HG02885 (cell line): ENCODE data around the gene ITSN2.

Experiments used
- ATAC-seq: cut with Tn5 transposase; IDR thresholded peaks from one replicate; pipeline ENCODE4 v1.9.1; 2021; ENCODE audit warnings: mild to moderate bottlenecking; ENCODE audit not compliant: unreplicated experiment, poor library complexity

ITSN2 gene

DNA sequence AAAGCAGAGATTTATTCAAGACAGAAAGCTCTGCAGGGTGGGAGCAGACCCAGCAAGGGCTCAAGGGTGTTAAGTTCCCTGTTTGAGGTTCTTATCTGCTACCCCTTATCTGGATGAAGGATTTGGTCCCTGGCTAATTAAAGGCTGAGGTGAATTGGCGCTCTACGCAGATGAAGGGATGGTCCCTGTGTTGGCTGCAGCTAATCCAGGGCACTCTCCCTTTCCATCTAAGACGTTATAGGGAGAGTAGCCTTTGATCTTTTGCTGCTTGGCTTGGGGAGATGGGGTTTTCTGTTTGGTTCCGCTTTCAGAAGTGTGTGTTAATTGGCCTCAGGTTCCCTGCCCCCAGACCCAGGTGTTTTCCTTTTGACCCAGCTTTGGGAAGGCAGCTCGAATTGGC, 168.5 kb downstream of the ITSN2 start:
- ATAC-seq = no peak

DNA sequence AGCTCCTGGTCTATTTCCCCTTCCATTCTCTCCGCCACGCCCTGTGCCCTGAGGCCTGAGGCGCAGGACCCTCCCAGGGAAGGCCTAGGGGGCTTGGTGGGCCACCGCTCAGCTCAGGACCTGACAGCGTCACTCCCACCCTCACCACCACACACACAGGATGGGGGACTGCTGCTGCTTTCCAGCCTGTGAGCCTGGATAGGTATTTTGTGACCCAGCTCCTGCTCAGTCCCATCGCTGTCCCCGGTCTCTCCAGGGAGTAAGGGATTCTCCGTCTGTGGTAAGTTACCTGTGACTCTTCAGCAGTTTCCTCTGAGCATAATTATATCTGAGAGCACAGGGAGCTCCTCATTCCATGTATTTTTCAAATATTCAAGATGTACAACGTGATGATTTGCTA, 169.2 kb downstream of the ITSN2 start:
- no peak for ATAC-seq

DNA sequence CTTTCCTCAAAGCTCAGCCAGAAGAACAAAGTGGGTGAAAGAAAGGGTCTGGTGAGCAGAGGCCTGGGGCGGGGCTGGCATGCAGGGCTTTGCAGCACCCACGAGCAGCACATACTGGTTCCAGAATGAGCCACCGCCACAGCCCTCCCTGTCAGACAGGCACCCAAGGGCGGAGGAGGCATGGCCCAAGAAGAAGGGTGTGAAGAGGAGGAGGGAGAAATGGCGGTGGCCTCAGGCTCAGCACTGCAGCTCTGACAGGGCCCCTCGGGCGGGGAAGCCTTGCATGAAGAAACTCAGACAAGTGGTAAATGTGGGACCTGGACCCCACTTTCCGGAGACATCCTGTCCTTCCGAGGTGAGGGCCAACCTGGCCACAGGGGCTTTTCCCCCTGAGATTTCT, 169.8 kb downstream of the ITSN2 start:
- no peak for ATAC-seq

DNA sequence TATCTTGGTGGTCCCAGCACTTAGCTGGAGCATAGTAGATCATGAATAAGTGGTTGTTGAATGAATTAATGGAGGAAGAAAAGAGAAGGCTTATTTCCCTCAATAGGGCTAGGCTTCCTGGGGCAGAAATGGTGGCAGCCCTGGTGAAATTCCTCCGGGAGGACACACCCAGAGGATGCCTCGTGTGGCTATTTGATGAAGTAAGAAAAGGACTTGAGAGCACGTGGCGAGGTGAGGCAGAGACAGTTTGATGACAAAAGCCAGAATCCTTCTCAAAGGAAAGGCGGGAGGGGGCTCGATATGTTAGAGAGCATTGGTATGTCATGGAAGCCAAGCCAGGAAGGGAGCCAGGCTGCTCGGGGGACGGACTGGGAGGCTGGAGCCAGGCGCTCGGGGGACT, 170.8 kb downstream of the ITSN2 start:
- ATAC-seq = no peak

DNA sequence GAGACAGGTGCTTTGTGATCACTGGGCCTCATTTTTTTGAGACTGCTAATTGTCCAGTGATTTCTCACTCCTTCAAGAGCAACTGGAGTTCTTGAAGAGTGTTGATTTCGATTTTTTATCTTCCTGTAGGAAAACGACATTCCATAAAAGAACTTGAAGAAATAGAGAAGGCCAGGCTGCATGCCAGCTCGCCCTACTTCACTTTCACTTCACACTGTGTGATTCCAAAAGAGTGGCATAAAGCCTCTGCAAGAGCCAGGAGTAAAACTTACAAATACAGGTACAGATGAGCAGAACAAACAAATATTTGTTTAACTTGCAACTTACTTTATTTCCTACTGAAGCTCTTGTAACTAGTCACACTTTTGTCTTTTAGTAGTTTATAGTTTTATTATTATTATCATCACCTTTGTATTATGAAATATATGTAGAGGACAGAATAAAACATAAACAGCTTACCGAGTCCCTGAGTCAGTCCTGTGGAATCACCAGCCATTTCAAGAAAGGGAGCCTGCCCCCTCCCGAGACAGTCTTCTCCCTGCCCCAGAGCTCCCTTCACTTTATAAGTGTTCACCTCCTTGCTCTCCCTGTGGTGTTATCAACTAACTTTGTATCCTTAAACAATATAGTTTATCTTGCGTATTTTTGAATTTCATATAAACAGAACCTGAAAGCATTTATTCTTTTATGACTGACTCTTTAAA, 176.8 kb downstream of the ITSN2 start:
- ATAC-seq = no peak

DNA sequence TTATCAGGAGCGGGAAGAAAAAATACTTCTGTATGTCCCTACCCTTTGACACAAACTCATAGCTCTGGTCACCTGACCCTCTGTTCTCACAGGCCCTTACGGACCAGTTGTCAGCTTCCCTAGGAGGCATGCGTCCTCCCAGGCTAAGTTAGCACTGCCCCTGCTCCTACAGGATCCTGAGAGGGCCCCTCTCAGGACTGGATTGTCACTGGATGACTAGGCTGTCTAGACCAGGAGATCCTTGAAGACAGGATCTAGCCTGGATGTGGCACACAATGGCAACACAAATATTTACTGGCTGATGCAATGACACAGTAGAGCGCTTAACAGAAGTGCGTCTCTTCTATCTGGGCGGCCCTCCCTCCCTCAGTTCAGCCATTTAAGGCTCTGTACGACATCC, 177.8 kb downstream of the ITSN2 start:
- no peak for ATAC-seq

DNA sequence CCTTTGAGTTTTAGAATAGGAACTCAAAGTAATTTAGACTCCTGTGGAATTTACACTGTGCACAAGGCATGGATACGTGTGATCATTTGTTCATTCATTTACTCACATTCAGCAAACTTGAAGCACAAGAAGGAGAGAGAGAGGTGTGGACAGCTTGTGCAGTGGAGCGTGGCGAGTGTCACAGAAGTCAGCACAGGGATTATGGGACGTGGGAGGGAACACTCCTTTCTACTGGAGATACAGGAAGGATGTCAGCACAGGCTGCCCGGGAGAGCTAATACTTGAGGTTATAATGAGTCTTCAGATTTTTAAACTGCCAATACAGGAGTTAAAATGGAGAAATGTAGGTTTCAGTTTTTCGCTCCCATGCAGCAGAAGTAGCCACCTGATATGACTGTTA, 178.5 kb downstream of the ITSN2 start:
- no peak for ATAC-seq

DNA sequence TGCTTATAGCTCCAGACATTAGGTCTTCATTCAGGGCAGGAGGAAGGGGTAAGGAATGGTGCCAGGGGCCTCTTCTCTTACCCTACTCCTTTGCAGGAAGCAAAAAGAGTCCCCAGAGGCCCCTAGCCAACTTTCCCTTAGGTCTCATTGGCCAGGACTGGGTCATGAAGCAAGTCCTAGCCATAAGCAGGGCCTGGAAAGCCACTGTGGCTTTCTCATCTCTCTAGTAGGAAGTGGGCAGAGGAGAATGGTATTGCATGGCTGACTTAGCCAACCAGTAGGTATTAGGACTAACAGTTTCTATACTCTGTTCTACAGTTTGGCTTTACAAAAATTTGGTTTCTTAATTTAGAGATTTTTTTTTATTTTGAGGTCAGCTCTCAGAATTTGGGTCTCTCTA, 180.7 kb downstream of the ITSN2 start:
- ATAC-seq = no peak

DNA sequence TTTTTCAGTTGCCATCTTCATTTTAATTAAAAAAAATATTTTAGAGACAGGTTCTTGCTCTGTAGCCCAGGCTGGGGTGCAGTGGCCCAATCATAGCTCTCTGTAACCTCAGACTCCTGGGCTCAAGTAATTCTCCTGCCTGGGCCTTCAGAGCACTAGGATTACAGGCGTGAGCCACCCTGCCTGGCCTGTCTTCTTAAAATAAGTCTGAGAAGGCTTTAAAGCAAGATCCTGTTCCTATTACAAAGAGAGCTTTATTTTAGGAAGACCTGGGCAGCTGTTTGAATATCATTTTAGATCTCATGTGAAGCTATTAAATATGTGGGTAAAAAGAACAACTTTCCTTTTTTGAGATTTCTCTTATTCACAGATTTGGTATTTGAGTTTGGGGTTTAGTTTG, 184.0 kb downstream of the ITSN2 start:
- no peak for ATAC-seq

DNA sequence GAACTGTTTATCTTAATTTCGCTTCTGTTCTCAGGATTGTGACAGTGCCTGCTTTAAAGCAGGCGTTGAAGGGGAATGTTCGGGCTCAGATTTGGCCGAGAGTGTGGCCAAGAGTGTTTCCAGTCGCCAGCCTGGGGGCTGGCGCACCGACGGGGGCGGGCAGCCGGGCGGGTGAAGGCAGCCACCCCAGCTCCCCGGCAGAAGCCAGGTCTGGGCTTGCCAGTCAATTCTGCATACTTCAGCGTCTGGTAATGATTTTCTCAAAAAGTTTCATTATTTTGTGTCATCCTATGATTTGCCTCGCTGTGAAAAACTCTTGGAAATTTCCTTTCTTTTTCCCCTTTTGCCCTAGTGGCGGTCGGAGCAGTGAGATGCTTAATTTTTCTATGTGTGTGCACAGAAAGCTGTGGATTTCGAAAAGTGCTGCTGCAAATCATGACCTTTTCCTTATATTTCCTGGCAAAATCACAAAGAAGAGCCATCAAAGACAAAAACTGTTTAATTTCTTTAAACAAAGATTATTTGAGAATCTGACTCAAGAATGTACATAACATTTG, 184.6 kb downstream of the ITSN2 start:
- no peak for ATAC-seq

DNA sequence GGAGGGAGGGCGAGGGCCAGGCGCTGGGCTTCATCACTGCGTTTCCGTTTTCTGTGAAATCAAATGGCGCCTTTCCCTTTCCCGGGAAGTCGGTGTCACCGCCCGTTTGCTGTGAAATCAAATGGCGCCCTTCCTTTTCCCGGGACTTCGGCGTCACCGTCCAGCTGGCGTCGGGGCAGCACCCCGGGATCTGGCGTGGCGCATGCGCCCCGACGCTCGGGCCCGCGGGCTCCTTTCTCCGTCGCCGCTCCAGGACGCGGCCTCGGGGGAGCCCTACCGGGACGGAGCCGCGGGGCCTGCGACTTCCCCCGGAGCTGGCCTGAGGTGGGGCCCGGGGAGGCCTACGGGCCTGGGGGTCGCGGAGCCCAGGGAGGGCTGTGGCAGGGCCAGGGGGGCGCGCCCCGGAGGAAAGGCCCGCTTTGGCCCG, 185.5 kb downstream of the ITSN2 start, which contains the start of gene FAM228A:
Gene FAM228A, plus strand, starts transcription at position 203 of the 427 bp plus-strand sequence. CDS start 428 bp downstream, outside the sequence.
- no peak for ATAC-seq

DNA sequence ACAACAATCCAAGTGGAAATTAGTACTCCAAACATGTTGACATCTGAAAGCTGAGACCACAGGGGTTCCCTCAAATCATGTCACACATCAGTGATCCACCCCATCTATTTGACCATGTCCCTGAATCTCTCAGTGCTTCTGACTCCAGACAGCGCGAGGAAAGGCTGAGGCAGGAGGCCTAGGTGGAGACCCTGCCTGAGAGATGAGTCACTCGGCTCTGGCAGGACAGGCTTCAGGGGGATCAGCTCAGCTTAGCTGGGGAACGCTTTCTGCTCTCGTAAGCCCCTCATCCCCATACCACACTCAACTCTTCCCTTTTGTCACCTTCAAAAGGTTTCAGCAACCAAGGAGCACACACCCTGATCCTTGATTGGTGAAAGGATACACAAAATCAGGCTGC, 191.3 kb downstream of the ITSN2 start:
- ATAC-seq = no peak

DNA sequence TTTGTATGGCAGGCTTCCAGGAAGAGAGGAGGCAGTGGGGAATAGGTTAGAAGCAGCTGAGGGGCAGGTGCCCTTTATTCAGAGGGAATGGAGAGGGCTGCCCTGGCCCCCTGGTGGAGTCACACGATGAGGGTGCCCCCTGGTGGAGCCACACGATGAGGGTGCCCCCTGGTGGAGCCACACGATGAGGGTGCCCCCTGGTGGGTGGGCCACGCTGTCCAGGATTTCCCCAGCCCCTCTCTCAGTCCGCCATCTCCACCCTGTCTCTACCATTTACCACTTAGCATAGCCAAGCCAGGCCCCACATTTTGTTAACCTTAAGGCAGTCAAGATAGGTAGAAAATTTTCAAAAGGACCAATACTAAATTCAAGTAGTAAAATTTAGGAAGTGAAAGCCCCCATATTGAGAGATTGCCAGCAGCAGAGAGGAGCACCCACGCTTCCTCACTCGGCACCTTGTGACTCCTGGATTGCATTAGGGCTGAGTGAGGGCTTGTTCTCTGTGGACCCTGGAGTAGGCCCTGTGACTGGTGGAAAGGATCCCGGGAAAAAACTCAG, 195.8 kb downstream of the ITSN2 start:
- peak; percentile 86 for ATAC-seq

DNA sequence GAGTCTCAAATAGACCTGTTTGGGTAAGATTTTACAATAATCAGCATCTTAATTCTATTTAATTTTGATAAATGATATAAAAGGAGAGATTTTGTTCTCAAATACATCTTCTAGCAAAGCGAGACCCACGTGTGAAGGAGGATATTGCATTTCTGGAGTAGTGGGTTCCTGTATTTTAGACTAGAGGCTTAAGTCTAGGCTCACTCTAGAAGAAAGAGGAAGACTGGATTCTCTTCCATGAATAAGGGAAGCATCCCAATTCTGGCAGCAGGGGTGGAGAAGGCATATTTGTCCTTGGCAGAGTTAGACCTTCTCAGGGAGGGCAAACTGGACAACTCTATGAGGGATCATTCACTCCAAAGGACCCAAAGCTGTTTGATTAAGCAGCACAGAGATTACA, 196.7 kb downstream of the ITSN2 start:
- no peak for ATAC-seq

DNA sequence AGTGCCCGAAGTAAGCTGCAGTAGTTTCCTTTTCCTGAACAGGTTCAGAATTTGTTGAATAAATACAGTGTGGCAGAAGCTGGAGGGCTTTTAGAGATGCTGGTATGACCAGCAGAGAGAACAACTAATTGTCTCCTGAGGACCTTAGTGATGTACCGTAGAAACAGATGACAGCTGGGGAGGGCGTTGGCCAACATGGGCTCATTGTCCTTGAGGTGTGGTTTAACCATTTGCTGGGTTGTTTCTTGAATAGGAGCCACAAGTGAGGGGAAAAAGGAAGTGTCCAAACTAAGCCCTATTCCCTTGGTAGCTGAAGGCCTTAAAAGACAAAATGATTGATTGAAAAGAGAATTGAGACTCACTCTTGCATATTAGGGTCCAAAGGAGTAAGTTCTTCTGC, 197.2 kb downstream of the ITSN2 start:
- ATAC-seq = no peak

DNA sequence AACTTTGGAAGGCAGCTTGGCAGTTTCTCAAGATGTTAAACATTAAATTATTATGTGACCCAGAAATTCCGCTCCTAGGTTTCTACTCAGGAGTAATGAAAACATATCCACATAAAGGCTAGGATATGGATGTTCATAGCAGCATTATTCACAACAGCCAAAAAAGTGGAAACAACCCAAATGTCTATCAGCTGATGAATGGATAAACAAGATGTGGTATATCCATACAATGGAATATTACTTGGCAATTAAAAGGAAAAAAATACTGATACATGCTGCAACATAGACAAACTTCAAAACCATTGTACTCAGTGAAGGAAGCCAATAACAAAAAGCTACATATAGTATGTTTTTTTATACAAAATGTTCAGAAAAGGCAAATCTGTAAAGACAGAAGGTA, 197.8 kb downstream of the ITSN2 start:
- no peak for ATAC-seq

DNA sequence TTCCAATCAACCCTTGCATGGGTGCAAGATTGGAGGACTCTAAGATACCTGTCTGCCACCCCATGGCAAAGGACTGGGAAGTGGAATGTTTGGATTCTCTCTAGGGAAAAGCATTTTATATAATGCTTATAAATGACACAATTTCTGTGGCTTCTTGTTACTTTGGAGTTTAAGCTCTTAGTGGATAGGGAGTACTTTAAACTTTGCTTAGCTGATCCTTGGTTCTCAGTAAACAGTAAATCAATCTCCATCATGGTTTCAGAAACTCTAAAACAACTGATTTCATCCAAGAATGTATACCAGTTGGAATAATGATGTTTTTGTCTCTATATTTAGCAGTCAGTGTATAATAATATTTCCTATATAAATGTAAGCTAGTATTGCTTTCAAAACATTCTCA, 199.6 kb downstream of the ITSN2 start:
- no peak for ATAC-seq

DNA sequence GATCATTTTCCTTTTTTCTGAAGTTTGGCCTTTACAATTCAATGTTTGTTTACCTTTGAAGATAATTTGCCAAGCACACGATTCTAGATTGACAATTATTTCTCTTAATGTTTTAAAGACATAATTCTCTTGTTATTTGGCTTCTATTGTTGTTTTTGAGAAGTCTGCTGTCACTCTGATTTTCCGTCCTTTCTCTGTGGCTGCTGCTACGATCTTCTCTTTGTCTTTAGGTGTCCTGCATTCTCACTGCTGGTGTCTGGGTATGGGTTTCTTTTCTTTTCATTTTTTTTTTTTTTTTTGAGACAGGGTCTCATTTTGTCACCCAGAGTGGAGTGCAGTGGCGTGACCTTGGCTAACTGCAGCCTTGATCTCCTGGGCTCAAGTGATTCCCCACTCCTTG, 200.6 kb downstream of the ITSN2 start:
- no peak for ATAC-seq

DNA sequence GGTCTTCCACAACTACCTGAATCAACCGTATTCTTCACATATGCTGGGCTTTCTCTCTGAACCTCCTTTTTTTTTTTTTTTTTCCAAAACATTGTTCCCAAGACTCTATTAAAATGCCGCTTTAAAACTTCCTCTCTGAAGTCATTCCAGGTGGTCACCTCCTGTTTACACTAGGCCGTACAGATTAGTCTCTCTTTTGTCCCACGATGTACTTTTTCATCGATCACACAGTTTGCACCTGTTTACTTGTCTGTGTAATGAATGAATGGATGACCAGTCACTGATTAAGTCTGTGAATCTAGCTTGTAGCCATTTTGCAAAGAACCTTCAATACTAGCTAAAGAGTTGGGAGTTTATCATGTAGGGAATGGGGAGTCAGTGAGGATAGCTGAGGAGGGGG, 202.2 kb downstream of the ITSN2 start:
- no peak for ATAC-seq

DNA sequence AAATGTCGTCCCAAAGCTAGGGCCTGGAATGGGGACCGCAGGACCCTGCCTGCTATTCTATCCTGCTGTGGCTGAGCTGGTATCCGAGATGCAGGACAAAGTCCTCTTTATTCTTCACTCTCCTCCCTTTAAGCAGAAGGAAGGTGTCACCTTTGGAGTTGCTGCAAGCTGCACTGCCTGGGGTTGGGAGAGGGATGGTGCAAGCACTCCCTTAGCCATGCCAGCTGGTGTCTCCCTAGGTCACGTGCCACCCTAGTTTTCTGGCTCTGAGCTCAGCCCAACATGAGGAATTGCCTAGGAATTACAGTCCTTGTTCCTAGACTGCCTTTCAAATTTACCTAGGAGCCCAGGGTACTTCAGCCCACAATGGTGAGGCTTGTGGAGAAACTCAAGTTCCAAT, 206.9 kb downstream of the ITSN2 start:
- ATAC-seq = no peak
